Calu3 (cell line): ENCODE data around the gene PIEZO2. TPM values are rescaled to one million over a fixed set of nuclear protein-coding genes. Genes with fewer than 3 reads are reported as not detected.

Experiments used
- BruUV-seq: library from RNA; stranded (reverse); fragments of 400-500 nt; replicated peaks from 2 replicates; lab custom pipeline; 2021; lab: Mats Ljungman, UMichigan
- CTCF ChIA-PET: fragments of 300-600 bp; sonication (Branson Sonifier 250); formaldehyde crosslinking; loops from one replicate; lab custom pipeline; 2022; ENCODE audit warnings: antibody characterized with exemption; lab: Charles Lee
- DNase-seq: peaks from one replicate; pipeline ENCODE4 v3.0.0; 2022
- H3K27ac Mint-ChIP-seq: one replicate; pipeline ENCODE4 v1.8.0; 2022; ENCODE audit warnings: mixed read lengths; ENCODE audit not compliant: unreplicated experiment
- H3K27me3 Mint-ChIP-seq: one replicate; pipeline ENCODE4 v1.8.0; 2022; ENCODE audit warnings: mixed read lengths; ENCODE audit not compliant: unreplicated experiment
- H3K36me3 Mint-ChIP-seq: one replicate; pipeline ENCODE4 v1.8.0; 2022; ENCODE audit warnings: mild to moderate bottlenecking, moderate library complexity, mixed read lengths; ENCODE audit not compliant: insufficient read depth, unreplicated experiment
- H3K4me1 Mint-ChIP-seq: one replicate; pipeline ENCODE4 v1.8.0; 2022; ENCODE audit warnings: mild to moderate bottlenecking, low read depth, mixed read lengths; ENCODE audit not compliant: unreplicated experiment
- H3K4me3 Mint-ChIP-seq: one replicate; pipeline ENCODE4 v1.8.0; 2022; ENCODE audit warnings: mild to moderate bottlenecking, low read depth, moderate library complexity, mixed read lengths; ENCODE audit not compliant: unreplicated experiment
- H3K9me3 Mint-ChIP-seq: one replicate; pipeline ENCODE4 v1.8.0; 2022; ENCODE audit warnings: low read depth, mixed read lengths; ENCODE audit not compliant: unreplicated experiment
- intact Hi-C: fragments of 100-400 bp; cut with micrococcal nuclease; formaldehyde crosslinking; loops from one replicate; pipeline ENCODE4 v1.10.0; 2022; ENCODE audit not compliant: unreplicated experiment
- total RNA-seq: library from RNA; stranded (reverse); gene quantifications from 2 replicates; pipeline ENCODE4 v1.2.3, GENCODE V29; 2022
- TF ChIP-seq, protein P1 (sequence below): fragments of 200-600 bp; IDR thresholded peaks from one replicate; pipeline ENCODE4 v1.8.0; 2022; ENCODE audit warnings: antibody characterized with exemption; ENCODE audit not compliant: unreplicated experiment

Gene PIEZO2
- total RNA-seq, 1 experiment from 2014 or later = 0.24 TPM

DNA sequence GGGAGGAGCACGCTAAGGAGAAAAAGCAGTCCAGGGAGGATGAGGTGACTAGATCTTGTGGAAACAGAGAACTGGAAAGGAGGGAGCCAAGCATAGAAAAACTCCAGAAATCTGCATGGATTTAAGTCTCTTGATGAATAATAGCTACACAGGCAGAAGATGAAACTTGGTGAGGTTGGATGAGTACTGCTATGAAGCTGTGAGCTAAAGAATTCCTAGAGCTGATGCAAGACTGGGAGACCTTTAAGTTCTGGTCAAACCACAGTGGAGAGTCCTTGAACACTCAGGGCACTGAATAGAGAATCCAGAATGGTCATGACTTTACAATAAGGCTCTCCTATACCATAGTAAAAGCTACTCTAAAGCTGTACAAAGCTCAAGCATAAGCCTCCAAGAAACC is 18.4 kb upstream of the PIEZO2 start:
- no TSS peak for BruUV-seq
- CTCF ChIA-PET = interaction anchor here (0.6 kb wide), 1 partner anchor 222 kb away, joined by 5 read pairs; no protein-coding TSS in a partner anchor
- Mint-ChIP-seq H3K4me1 (no peaks in the 10 kb centered on the region), H3K9me3 (peaks cover 3% of the 10 kb centered on the region), H3K27me3 (peaks cover 28% of the 10 kb centered on the region), H3K4me3 (no peak overlapping the region), H3K27ac (no peak overlapping the region), H3K36me3 (no peaks in the 10 kb centered on the region)
- TF ChIP-seq, protein P1, sequence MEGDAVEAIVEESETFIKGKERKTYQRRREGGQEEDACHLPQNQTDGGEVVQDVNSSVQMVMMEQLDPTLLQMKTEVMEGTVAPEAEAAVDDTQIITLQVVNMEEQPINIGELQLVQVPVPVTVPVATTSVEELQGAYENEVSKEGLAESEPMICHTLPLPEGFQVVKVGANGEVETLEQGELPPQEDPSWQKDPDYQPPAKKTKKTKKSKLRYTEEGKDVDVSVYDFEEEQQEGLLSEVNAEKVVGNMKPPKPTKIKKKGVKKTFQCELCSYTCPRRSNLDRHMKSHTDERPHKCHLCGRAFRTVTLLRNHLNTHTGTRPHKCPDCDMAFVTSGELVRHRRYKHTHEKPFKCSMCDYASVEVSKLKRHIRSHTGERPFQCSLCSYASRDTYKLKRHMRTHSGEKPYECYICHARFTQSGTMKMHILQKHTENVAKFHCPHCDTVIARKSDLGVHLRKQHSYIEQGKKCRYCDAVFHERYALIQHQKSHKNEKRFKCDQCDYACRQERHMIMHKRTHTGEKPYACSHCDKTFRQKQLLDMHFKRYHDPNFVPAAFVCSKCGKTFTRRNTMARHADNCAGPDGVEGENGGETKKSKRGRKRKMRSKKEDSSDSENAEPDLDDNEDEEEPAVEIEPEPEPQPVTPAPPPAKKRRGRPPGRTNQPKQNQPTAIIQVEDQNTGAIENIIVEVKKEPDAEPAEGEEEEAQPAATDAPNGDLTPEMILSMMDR = no peak
- intact Hi-C loops = loop anchor here (10.0 kb wide), 1 partner anchor 387 kb away; no protein-coding TSS in a partner anchor
- DNase-seq = no peak

- CTCF ChIA-PET = no interaction called here
- intact Hi-C loops = loop anchor here (10.0 kb wide), 1 partner anchor 389 kb away; no protein-coding TSS in a partner anchor
- no peaks in the 10 kb centered on the region for H3K9me3 Mint-ChIP-seq
Observed at GRCh38 chr18:11165952-11166351, 16.6 kb upstream of the PIEZO2 start.

DNA sequence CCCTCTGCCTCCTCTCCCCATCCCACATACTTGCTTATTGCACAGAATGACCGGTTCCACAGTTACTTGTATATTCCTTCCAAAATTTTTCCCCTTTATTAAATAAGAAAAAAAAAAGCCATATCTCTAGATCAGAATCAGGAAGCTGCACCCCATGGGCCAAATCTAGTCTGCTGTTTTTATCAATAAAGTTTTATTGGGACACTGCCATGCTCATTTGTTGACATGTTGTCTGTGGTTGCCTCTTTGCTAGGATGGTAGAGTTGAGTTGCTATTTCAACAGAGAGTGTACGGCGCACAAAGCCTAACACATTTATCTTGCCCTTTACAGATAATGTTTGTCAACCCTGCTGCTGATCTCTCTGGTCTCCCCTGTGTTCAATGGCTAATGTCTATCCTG is 15.8 kb upstream of the PIEZO2 start:
- CTCF ChIA-PET = no interaction called here
- Mint-ChIP-seq H3K27ac (no peak overlapping the region), H3K27me3 (peaks cover 43% of the 10 kb centered on the region), H3K4me3 (no peak overlapping the region), H3K36me3 (no peaks in the 10 kb centered on the region), H3K9me3 (no peaks in the 10 kb centered on the region), H3K4me1 (no peaks in the 10 kb centered on the region)
- intact Hi-C loops = loop anchor here (10.0 kb wide), 1 partner anchor 390 kb away; no protein-coding TSS in a partner anchor
- TF ChIP-seq, protein P1 = no peak
- DNase-seq = no peak
- no TSS peak for BruUV-seq

More at GRCh38 chr18:11165952-11166351, 16.6 kb upstream of the PIEZO2 start:
- no peak for DNase-seq
- H3K4me1 Mint-ChIP-seq = no peaks in the 10 kb centered on the region
- H3K4me3 Mint-ChIP-seq = no peak overlapping the region
- H3K27me3 Mint-ChIP-seq = peaks cover 35% of the 10 kb centered on the region
- H3K27ac Mint-ChIP-seq = no peak overlapping the region
- TF ChIP-seq, protein P1 = no peak
- H3K36me3 Mint-ChIP-seq = no peaks in the 10 kb centered on the region
- BruUV-seq = no TSS peak

DNA sequence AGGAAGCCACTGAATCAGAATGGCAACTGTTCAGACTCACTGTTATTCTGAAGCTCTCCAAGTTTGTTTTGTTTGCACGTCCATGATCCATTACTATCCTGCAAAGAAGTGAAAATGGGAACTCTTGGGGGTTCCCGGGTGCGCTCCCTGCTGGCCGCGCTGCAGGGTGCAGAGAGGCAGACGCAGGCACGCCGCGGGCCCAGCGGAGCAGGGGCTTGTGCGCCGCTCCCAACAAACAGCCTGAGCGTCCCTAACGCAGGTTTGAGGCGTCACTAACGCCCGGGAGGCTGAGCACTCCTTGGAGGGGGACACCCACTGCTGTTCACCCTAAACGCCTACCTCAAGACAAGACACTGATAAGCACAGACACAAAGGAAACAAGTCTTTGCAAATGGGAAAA is 14.3 kb upstream of the PIEZO2 start:
- Mint-ChIP-seq H3K27me3 (peaks cover 44% of the 10 kb centered on the region), H3K4me1 (no peaks in the 10 kb centered on the region), H3K9me3 (no peaks in the 10 kb centered on the region), H3K4me3 (peak overlapping the region; percentile 36), H3K36me3 (no peaks in the 10 kb centered on the region), H3K27ac (no peak overlapping the region)
- BruUV-seq = no TSS peak
- intact Hi-C loops = loop anchor here (10.0 kb wide), 1 partner anchor 391 kb away; no protein-coding TSS in a partner anchor
- TF ChIP-seq, protein P1 = peak; percentile 58
- CTCF ChIA-PET = interaction anchor here (0.9 to 1.2 kb wide), 2 partner anchors 13 to 312 kb away, joined by 3 to 8 read pairs; no protein-coding TSS in a partner anchor
- peak; percentile 62 for DNase-seq
